ENCODE measurements around the gene TIGD3. TPM values are rescaled to one million over a fixed set of nuclear protein-coding genes. Genes with fewer than 3 reads are reported as not detected.

TIGD3 gene
- total RNA-seq, 1 experiment from 2014 or later = 3.0 TPM

GRCh38 chr11:65396769-65397745 is 42.5 kb downstream of the TIGD3 start:
- H3K9me3 Mint-ChIP-seq (ENCODE audit: unreplicated experiment) = no peaks in the 10 kb centered on the region
- peaks cover 56% of the 10 kb centered on the region for H3K36me3 Mint-ChIP-seq (ENCODE audit: insufficient read depth, unreplicated experiment)

GRCh38 chr11:65398362-65398910 is 43.9 kb downstream of the TIGD3 start:
- Histone ChIP-seq H3K4me3 (ENCODE audit: low read depth, low read length) (no peak overlapping the region), H3K36me3 (ENCODE audit: control insufficient read depth, insufficient read depth, low read length) (peaks cover 3% of the 10 kb centered on the region), H3K9me3 (no peaks in the 10 kb centered on the region), H3K4me1 (0 out of 2 replicates have a peak, but pooled peaks cover 3% of the 10 kb centered on the region), H3K27me3 (replicated peaks; ENCODE audit: control insufficient read depth, insufficient read depth, low read length) (no peaks in the 10 kb centered on the region)
- Mint-ChIP-seq H3K27me3 (ENCODE audit: insufficient read depth, unreplicated experiment) (no peaks in the 10 kb centered on the region), H3K4me1 (ENCODE audit: low read depth, unreplicated experiment) (peaks cover 4% of the 10 kb centered on the region), H3K27ac (ENCODE audit: unreplicated experiment) (peak overlapping the region; percentile 55), H3K36me3 (ENCODE audit: insufficient read depth, unreplicated experiment) (peaks cover 61% of the 10 kb centered on the region), H3K9me3 (ENCODE audit: unreplicated experiment) (no peaks in the 10 kb centered on the region), H3K4me3 (ENCODE audit: unreplicated experiment) (no peak overlapping the region)
- ChIA-PET CTCF (interaction anchor here (0.7 to 1.3 kb wide), 2 partner anchors 18 to 927 kb away, joined by 3 to 7 read pairs; no protein-coding TSS in a partner anchor), POLR2A (no interaction called here)
- no peak for TF ChIP-seq CTCF (IDR thresholded peaks at IDR 0.05; ENCODE audit: insufficient read depth in 1 of 2, low read depth in 1 of 2, low read length in 1 of 2, severe bottlenecking in 1 of 2, unreplicated experiment in 1 of 2)
- intact Hi-C loops (cut with micrococcal nuclease; ENCODE audit: unreplicated experiment) = no loop called here
- no TSS peak for BruUV-seq (replicated peaks)
- no peak for DNase-seq

More at GRCh38 chr11:65396769-65397745, 42.5 kb downstream of the TIGD3 start:
- no peaks in the 10 kb centered on the region for H3K27me3 ChIP-seq (replicated peaks; ENCODE audit: control insufficient read depth, insufficient read depth, low read length)
- Mint-ChIP-seq H3K4me1 (ENCODE audit: low read depth, unreplicated experiment) (peaks cover 4% of the 10 kb centered on the region), H3K27ac (ENCODE audit: unreplicated experiment) (no peak overlapping the region), H3K27me3 (ENCODE audit: insufficient read depth, unreplicated experiment) (no peaks in the 10 kb centered on the region), H3K4me3 (ENCODE audit: unreplicated experiment) (no peak overlapping the region)
- no peak for TF ChIP-seq CTCF (IDR thresholded peaks at IDR 0.05; ENCODE audit: insufficient read depth in 1 of 2, low read depth in 1 of 2, low read length in 1 of 2, severe bottlenecking in 1 of 2, unreplicated experiment in 1 of 2)
- H3K4me1 ChIP-seq = 0 out of 2 replicates have a peak, but pooled peaks cover 3% of the 10 kb centered on the region
- H3K9me3 ChIP-seq = no peaks in the 10 kb centered on the region
- ChIA-PET CTCF (interaction anchor here (1.1 to 1.3 kb wide), 2 partner anchors 20 to 26 kb away, joined by 3 to 4 read pairs; no protein-coding TSS in a partner anchor), POLR2A (no interaction called here)
- no peak overlapping the region for H3K4me3 ChIP-seq (ENCODE audit: low read depth, low read length)
- intact Hi-C loops (cut with micrococcal nuclease; ENCODE audit: unreplicated experiment) = no loop called here
- no TSS peak for BruUV-seq (replicated peaks)
- no peak for DNase-seq
- peaks cover 3% of the 10 kb centered on the region for H3K36me3 ChIP-seq (ENCODE audit: control insufficient read depth, insufficient read depth, low read length)

DNA sequence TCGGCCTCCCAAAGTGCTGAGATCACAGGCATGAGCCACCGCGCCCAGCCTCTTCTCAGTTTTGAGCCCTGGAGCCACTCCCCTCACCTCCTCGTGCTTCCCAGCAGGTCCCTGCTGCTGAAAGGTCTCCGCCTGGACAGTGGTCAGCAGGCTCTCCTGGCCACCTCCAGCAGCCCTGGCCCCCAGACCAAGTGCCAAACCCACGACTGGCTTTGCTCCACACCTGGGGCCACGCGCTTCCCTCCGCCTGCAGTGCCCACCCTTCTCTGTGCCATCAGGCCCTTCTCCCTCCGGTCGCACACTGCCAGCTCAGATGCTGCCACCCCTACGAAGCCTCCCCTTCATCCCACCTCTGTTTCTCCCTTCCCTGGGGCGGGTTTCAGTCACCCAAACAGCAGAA is 44.7 kb downstream of the TIGD3 start:
- no peaks in the 10 kb centered on the region for H3K27me3 Mint-ChIP-seq (ENCODE audit: insufficient read depth, unreplicated experiment)
- 0 out of 2 replicates have a peak, but pooled peaks cover 3% of the 10 kb centered on the region for H3K4me1 ChIP-seq
- H3K4me3 ChIP-seq (ENCODE audit: low read depth, low read length) = no peak overlapping the region
- H3K27me3 ChIP-seq (replicated peaks; ENCODE audit: control insufficient read depth, insufficient read depth, low read length) = no peaks in the 10 kb centered on the region
- intact Hi-C loops (cut with micrococcal nuclease; ENCODE audit: unreplicated experiment) = no loop called here
- peaks cover 4% of the 10 kb centered on the region for H3K4me1 Mint-ChIP-seq (ENCODE audit: low read depth, unreplicated experiment)
- no peak for TF ChIP-seq CTCF (IDR thresholded peaks at IDR 0.05; ENCODE audit: insufficient read depth in 1 of 2, low read depth in 1 of 2, low read length in 1 of 2, severe bottlenecking in 1 of 2, unreplicated experiment in 1 of 2)
- H3K4me3 Mint-ChIP-seq (ENCODE audit: unreplicated experiment) = no peak overlapping the region
- H3K36me3 ChIP-seq (ENCODE audit: control insufficient read depth, insufficient read depth, low read length) = peaks cover 4% of the 10 kb centered on the region
- POLR2A ChIA-PET = no interaction called here
- no peaks in the 10 kb centered on the region for H3K9me3 ChIP-seq
- peaks cover 69% of the 10 kb centered on the region for H3K36me3 Mint-ChIP-seq (ENCODE audit: insufficient read depth, unreplicated experiment)
- H3K9me3 Mint-ChIP-seq (ENCODE audit: unreplicated experiment) = no peaks in the 10 kb centered on the region
- CTCF ChIA-PET = interaction anchor here (0.6 to 0.7 kb wide), 2 partner anchors 173 to 926 kb away, joined by 3 to 7 read pairs; partner anchors contain the start of gene FAM89B
- no peak for DNase-seq
- no TSS peak for BruUV-seq (replicated peaks)
- no peak overlapping the region for H3K27ac Mint-ChIP-seq (ENCODE audit: unreplicated experiment)
